Stimulated activated naive B cell treated with anti-CD40 and anti-IgM and Interleukin-4, amounts not matched to agents 10 μg/mL and 1 μg/mL and 100 μg/mL, for 72 hours (primary cell): ENCODE results near the gene NOP16.
A peak's percentile ranks its signal among the peaks of the same experiment; 100 is the strongest.

Experiments used
- ATAC-seq, 2 donors: fragments of 150-1000 bp; cut with Tn5 transposase; replicated peaks; 2 replicates each; pipeline ENCODE4 v1.10.0; 2021; ENCODE audit warnings: moderate library complexity in 1 of 2
- DNase-seq: peaks from one replicate; pipeline ENCODE4 v3.0.0; 2021
- H3K27ac Mint-ChIP-seq: one replicate; pipeline ENCODE4 v1.8.0; 2022; ENCODE audit warnings: mild to moderate bottlenecking, mixed read lengths
- H3K27me3 Mint-ChIP-seq, 2 donors: one replicate each; pipeline ENCODE4 v1.8.0; 2022; ENCODE audit warnings: mixed read lengths in 2 of 2
- H3K36me3 Mint-ChIP-seq, 2 donors: one replicate each; pipeline ENCODE4 v1.8.0; 2022; ENCODE audit warnings: mixed read lengths in 2 of 2, mild to moderate bottlenecking in 1 of 2
- H3K4me1 Mint-ChIP-seq, 2 donors: one replicate each; pipeline ENCODE4 v1.8.0; 2022; ENCODE audit warnings: mixed read lengths in 2 of 2, mild to moderate bottlenecking in 1 of 2
- H3K4me3 Mint-ChIP-seq, 2 donors: one replicate each; pipeline ENCODE4 v1.8.0; 2022; ENCODE audit warnings: mild to moderate bottlenecking in 2 of 2, mixed read lengths in 2 of 2, moderate library complexity in 1 of 2
- H3K9me3 Mint-ChIP-seq, 2 donors: one replicate each; pipeline ENCODE4 v1.8.0; 2022; ENCODE audit warnings: mixed read lengths in 2 of 2, mild to moderate bottlenecking in 1 of 2

The NOP16 gene, protein sequence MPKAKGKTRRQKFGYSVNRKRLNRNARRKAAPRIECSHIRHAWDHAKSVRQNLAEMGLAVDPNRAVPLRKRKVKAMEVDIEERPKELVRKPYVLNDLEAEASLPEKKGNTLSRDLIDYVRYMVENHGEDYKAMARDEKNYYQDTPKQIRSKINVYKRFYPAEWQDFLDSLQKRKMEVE

DNA sequence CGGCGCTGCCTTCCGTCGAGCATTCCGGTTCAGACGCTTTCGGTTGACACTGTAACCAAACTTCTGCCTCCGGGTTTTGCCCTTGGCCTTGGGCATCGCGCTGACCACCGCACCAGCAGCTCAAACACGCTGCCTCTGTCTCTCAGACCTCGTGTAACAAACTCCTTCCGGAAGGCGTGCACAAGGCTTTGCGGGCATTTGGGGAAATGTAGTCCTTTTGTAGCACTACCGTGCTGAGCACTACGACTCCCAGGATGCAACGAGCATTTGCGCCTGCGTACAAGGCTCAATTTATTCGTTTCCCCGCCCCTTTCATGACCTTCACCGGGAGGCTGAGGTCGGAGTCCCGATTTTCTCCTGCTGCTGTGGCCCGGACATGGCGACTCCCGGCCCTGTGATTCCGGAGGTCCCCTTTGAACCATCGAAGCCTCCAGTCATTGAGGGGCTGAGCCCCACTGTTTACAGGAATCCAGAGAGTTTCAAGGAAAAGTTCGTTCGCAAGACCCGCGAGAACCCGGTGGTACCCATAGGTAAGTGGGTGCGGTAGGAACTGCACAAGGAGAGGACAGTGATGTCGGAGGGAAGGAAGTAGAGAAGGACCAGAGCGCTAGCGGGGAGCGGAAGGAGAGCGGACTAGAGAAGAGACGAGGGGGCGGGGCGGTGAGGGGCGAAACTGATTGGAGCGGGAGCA is at the start of gene NOP16, which contains the start of gene HIGD2A:
Gene NOP16 (minus strand): TSS at position 155 of the 691 bp plus-strand sequence. CDS start 59 bp downstream, at position 96.
Gene HIGD2A (plus strand): TSS at position 308 of the 691 bp plus-strand sequence. CDS start 69 bp downstream, at position 377.
- Mint-ChIP-seq H3K9me3 (no peaks in the 10 kb centered on the region), H3K4me3 (peak within 1 kb of the TSS; percentile 98 to 100), H3K27ac (peak within 1 kb of the TSS; percentile 99), H3K4me1 (peaks cover 22 to 53% of the 10 kb centered on the region in 2 donors), H3K27me3 (no peaks in the 10 kb centered on the region), H3K36me3 (peaks cover 43 to 72% of the 10 kb centered on the region in 2 donors)
- peak; percentile 90 to 91 for ATAC-seq
- peak; percentile 96 for DNase-seq

DNA sequence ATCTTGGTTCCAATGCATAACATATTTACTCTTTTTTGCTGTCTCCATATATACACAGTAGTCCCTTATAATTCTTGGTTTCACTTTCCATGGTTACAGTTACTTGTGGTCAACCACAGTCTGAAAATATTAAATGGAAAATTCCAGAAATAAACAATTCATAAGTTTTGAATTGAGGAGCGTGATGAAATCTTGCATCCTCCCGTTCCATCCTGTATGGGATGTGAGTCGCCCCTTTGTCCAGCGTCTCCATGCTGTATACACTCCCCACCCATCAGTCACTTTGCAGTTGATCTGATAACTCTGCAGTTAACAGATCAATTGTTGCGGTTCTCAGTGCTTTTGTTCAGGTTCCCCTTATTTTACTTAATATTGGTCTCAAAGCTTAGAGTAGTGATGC is 48.3 kb upstream of the NOP16 start:
- Mint-ChIP-seq H3K27me3 (peaks cover 0 to 13% of the 10 kb centered on the region in 2 donors), H3K9me3 (no peaks in the 10 kb centered on the region), H3K4me3 (peak overlapping the region; percentile 66 to 72), H3K27ac (peak overlapping the region; percentile 21), H3K36me3 (peaks cover 0 to 2% of the 10 kb centered on the region in 2 donors), H3K4me1 (peaks cover 11% of the 10 kb centered on the region in 2 donors)
- ATAC-seq (peak; percentile 74 to 78), DNase-seq (no peak)

DNA sequence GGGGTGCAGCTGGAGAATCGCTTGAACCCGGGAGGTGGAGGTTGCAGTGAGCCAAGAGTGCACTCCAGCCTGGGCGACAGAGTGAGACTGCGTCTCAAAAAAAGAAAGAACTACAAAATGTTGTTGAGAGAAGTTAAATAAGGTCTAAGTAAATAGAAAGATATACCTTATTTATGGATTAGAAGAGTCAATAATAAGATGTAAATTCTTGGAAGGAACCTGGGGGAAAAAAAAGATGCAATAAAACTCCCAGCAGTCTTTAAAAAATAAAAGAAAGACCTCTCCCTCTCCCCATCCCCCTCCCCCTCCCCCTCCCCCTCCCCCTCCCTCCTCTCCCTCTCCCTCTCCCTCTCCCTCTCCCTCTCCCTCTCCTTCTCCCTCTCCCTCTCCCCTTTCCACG is 44.3 kb upstream of the NOP16 start:
- DNase-seq (no peak), ATAC-seq (no peak)
- Mint-ChIP-seq H3K27me3 (peaks cover 0 to 7% of the 10 kb centered on the region in 2 donors), H3K4me1 (peaks cover 10 to 11% of the 10 kb centered on the region in 2 donors), H3K9me3 (no peaks in the 10 kb centered on the region), H3K36me3 (peaks cover 0 to 2% of the 10 kb centered on the region in 2 donors), H3K27ac (no peak overlapping the region), H3K4me3 (no peak overlapping the region)

DNA sequence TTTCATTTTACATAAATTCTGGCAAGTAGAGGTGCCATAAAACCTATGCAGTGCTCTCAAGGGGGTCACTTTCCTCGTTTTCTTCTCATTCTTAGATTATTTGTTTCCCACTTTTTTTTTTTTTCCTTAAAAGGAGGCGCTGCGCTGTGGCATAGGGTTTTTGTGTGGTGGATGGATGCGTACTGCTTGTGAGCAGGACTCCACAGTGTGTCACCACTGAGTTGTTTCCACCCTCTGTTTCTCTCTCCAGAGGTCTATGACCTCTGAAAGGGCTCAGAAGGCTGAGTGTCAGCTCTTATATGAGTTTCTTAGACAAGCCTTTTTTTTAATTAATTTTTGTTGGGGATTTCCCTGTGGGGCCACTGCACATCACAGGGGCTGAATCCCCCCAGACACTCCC is 41.6 kb upstream of the NOP16 start:
- Mint-ChIP-seq H3K27me3 (peaks cover 0 to 7% of the 10 kb centered on the region in 2 donors), H3K4me1 (no peaks in the 10 kb centered on the region), H3K27ac (no peak overlapping the region), H3K36me3 (peaks cover 2 to 3% of the 10 kb centered on the region in 2 donors), H3K4me3 (no peak overlapping the region), H3K9me3 (peaks cover 0 to 3% of the 10 kb centered on the region in 2 donors)
- ATAC-seq = no peak
- DNase-seq = no peak

DNA sequence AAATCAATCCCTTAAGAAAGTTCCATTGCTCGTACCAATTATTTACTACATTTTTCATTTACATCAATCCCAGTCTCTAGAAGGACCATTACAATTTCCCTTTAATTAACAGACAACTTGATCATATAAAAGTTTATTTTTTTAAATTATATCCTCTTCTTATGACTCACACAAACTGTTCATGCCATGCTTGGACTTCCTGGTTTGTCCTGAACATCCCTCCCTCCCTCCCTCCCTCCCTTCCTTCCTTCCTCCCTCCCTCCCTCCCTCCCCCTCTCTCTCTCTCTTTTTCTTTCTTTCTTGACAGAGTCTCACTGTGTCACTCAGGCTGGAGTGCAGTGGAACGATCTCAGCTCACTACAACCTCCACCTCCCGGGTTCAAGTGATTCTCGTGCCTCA is 39.6 kb upstream of the NOP16 start:
- Mint-ChIP-seq H3K4me1 (no peaks in the 10 kb centered on the region), H3K4me3 (no peak overlapping the region), H3K27me3 (peaks cover under 1 to 7% of the 10 kb centered on the region in 2 donors), H3K36me3 (peaks cover 2 to 3% of the 10 kb centered on the region in 2 donors), H3K9me3 (peaks cover 0 to 3% of the 10 kb centered on the region in 2 donors), H3K27ac (no peak overlapping the region)
- ATAC-seq (no peak), DNase-seq (no peak)

DNA sequence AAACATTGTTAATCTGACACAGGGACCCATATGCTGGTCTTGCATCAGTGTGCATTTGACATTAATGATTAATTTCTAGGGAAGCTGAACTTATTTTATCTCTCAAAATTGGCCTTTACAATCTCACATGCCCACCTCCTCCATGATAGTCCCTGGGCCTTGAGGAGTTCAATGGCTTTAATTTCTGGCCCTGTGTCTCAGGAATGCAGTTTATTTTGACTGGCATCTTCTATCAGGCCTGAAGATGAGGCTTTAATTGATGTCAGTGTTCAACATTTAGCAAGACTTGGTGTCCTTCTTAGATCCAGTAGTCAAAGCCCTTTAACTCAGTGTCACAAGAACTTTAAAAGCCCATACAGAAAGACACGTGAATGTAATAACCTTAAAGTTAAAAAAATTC is 38.5 kb upstream of the NOP16 start:
- DNase-seq (no peak), ATAC-seq (no peak)
- H3K36me3 Mint-ChIP-seq = peaks cover 0 to 3% of the 10 kb centered on the region in 2 donors
- no peak overlapping the region for H3K27ac Mint-ChIP-seq
- peaks cover 0 to 3% of the 10 kb centered on the region in 2 donors for H3K9me3 Mint-ChIP-seq
- peaks cover 0 to 10% of the 10 kb centered on the region in 2 donors for H3K27me3 Mint-ChIP-seq
- H3K4me3 Mint-ChIP-seq = no peak overlapping the region
- H3K4me1 Mint-ChIP-seq = no peaks in the 10 kb centered on the region

DNA sequence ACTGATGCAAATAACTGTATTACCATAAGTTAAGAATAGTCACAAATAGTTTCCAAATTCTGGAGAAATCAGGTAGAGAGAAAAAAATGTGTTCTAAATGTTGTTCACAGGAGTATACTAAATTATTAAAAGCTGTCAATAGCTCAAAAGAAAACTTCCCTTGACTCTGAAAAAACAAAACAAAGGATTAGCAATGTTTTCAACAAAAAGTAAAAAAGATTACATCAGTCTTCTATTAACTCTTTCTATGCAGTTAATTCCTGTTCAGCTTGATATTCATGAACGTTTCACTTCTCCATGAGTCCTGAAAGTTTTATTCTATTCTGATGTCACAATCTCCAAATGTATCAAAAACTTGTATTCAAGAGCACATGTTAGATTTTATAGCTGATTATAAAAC is 37.4 kb upstream of the NOP16 start:
- H3K27me3 Mint-ChIP-seq = peaks cover 0 to 17% of the 10 kb centered on the region in 2 donors

DNA sequence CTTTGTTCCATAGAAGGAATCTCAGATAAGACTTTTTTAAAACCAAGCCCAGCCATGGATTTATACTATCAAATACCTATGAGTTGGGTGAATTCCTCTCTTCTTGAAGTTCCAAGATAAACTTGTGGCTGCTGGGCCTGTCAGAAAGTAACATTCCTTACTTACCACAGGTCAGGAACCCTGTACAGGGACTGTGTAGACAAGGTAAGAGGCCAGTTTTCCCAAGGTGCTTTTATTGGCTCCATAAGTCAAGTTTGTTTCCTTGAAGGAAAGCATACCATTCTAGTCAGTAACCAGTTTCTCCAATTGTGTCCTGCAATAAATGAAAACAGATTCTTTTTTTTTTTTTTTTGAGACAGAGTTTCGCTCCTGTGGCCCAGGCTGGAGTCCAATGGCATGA is 36.7 kb upstream of the NOP16 start:
- H3K27me3 Mint-ChIP-seq = peaks cover 0 to 17% of the 10 kb centered on the region in 2 donors
- no peak for DNase-seq

More for the DNA sequence above, 37.4 kb upstream of the NOP16 start:
- no peak for DNase-seq
- Mint-ChIP-seq H3K9me3 (peaks cover 4 to 5% of the 10 kb centered on the region in 2 donors), H3K4me1 (no peaks in the 10 kb centered on the region), H3K4me3 (no peak overlapping the region), H3K36me3 (peaks cover 0 to 3% of the 10 kb centered on the region in 2 donors), H3K27ac (peak overlapping the region; percentile 6)
- no peak for ATAC-seq

DNA sequence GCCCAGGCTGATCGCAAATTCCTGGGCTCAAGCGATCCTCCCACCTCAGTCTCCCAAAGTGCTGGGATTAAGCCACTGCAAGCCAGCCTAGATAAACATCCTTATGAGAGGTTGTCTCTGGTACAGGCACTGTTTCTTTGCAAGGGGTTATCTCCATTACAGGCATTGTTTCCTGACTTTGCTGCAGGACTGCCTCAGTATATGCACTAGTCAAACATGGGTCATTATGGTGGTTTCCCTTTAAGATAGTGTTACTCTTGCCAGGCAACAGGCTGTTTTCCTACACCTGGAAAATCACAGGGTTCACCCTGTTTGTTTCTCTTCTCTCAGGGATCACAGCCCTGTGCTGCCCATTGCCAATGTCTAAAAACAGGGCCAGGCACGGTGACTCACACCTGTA is 35.8 kb upstream of the NOP16 start:
- H3K36me3 Mint-ChIP-seq = peaks cover 0 to 3% of the 10 kb centered on the region in 2 donors
- DNase-seq (no peak), ATAC-seq (no peak)
- H3K27me3 Mint-ChIP-seq = peaks cover 0 to 17% of the 10 kb centered on the region in 2 donors
- no peaks in the 10 kb centered on the region for H3K4me1 Mint-ChIP-seq
- H3K27ac Mint-ChIP-seq = no peak overlapping the region
- H3K4me3 Mint-ChIP-seq = no peak overlapping the region
- peaks cover 4 to 5% of the 10 kb centered on the region in 2 donors for H3K9me3 Mint-ChIP-seq

More for the DNA sequence above, 36.7 kb upstream of the NOP16 start:
- H3K9me3 Mint-ChIP-seq = peaks cover 4 to 5% of the 10 kb centered on the region in 2 donors
- H3K36me3 Mint-ChIP-seq = peaks cover 0 to 3% of the 10 kb centered on the region in 2 donors
- H3K4me1 Mint-ChIP-seq = no peaks in the 10 kb centered on the region
- no peak overlapping the region for H3K4me3 Mint-ChIP-seq
- no peak overlapping the region for H3K27ac Mint-ChIP-seq
- no peak for ATAC-seq

DNA sequence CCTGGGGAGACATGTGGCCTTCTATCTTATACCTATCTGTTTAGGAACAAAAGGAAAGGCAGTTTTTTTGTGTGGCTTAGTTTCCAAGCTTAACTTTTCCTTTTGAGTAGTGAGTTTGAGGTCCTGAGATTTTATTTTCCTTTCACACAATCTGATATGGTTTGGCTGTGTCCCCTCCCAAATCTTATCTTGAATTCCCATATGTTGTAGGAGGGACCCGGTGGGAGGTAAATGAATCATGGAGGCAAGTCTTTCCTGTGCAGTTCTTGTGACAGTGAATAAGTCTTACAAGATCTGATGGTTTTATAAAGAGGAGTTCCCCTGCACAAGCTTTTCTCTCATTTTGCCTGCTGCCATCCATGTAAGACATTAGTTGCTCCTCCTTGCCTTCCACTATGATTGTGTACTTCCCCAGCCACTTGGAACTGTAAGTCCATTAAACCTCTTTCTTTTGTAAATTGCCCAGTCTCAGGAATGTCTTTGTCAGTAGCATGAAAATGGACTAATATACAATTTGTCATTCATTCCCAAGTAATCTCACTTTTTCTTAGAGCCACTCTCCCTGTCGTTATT is 32.7 kb upstream of the NOP16 start:
- Mint-ChIP-seq H3K4me3 (no peak overlapping the region), H3K4me1 (peaks cover 7 to 8% of the 10 kb centered on the region in 2 donors), H3K27ac (no peak overlapping the region), H3K27me3 (peaks cover 0 to 17% of the 10 kb centered on the region in 2 donors), H3K36me3 (peaks cover 0 to 3% of the 10 kb centered on the region in 2 donors), H3K9me3 (peaks cover 4 to 5% of the 10 kb centered on the region in 2 donors)
- DNase-seq = no peak
- no peak for ATAC-seq

DNA sequence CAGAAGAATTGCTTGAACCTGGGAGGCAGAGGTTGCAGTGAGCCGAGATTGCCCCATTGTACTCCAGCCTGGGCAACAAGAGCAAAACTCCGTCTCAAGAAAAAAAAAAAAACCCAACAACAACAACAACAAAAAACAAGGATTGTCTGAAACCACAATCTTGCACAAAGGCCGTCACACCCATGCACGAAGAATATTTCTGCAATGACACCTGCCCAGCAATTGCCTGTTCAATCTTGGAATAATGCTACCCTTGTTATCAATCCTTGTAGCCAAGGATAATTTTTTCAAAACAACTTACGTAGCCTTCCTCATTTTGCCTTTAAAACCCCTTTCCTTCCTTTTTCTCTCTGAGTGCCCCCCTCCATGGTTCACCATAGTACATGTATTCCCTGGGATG is 31.7 kb upstream of the NOP16 start:
- no peak overlapping the region for H3K4me3 Mint-ChIP-seq
- H3K9me3 Mint-ChIP-seq = peaks cover 2 to 4% of the 10 kb centered on the region in 2 donors
- H3K36me3 Mint-ChIP-seq = no peaks in the 10 kb centered on the region
- ATAC-seq (no peak), DNase-seq (no peak)
- H3K27ac Mint-ChIP-seq = no peak overlapping the region
- peaks cover 11 to 15% of the 10 kb centered on the region in 2 donors for H3K4me1 Mint-ChIP-seq
- peaks cover 0 to 17% of the 10 kb centered on the region in 2 donors for H3K27me3 Mint-ChIP-seq

DNA sequence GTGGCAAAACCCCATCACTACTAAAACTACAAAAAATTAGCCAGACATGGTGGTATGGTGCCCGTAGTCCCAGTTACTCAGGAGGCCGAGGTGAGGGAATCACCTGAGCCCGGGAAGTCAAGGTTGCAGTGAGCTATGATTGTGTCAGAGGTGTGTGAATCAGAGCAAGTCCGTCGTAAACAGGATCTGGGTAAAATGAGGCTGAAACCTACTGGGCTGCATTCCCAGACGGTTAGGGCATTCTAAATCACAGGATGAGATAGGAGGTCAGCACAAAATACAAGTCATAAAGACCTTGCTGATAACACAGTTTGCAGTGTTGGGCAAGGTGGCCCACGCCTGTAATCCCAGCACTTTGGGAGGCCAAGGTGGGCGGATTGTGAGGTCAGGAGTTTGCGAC is 29.9 kb upstream of the NOP16 start:
- Mint-ChIP-seq H3K27ac (no peak overlapping the region), H3K4me3 (no peak overlapping the region)
- DNase-seq = no peak

DNA sequence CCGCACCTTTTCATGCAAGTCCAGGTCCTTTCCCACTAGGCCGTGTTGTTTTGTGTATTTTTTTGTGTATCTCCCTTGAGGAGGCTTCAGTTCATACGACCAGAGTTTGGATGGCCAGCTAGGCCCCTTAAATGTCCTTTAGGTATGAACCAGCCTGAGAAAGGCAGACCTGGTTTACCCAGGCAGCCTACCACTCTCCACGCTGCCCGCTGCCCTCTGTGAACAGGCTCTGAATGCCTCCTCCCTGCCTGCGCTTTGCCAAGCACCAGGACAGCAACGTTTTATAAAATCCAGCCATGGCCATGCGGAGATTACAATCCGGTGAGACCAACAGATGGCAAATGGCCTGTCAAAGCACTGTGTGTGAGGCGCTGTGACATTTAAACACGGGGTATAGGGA is 28.6 kb upstream of the NOP16 start:
- H3K36me3 Mint-ChIP-seq = peaks cover 0 to 3% of the 10 kb centered on the region in 2 donors
- H3K4me1 Mint-ChIP-seq = peaks cover 24 to 34% of the 10 kb centered on the region in 2 donors
- ATAC-seq = no peak
- peak overlapping the region; percentile 72 to 84 for H3K4me3 Mint-ChIP-seq
- H3K27me3 Mint-ChIP-seq = peaks cover 0 to 7% of the 10 kb centered on the region in 2 donors
- no peak for DNase-seq
- H3K27ac Mint-ChIP-seq = peak overlapping the region; percentile 71
- peaks cover 2 to 4% of the 10 kb centered on the region in 2 donors for H3K9me3 Mint-ChIP-seq

More for the DNA sequence above, 29.9 kb upstream of the NOP16 start:
- Mint-ChIP-seq H3K27me3 (peaks cover 0 to 17% of the 10 kb centered on the region in 2 donors), H3K36me3 (no peaks in the 10 kb centered on the region), H3K4me1 (peaks cover 17 to 30% of the 10 kb centered on the region in 2 donors), H3K9me3 (peaks cover 2 to 4% of the 10 kb centered on the region in 2 donors)
- ATAC-seq = no peak
